HG02885 (cell line): ENCODE measurements around the gene RER1.

Experiments used
- ATAC-seq: cut with Tn5 transposase; IDR thresholded peaks from one replicate; pipeline ENCODE4 v1.9.1; 2021; ENCODE audit warnings: mild to moderate bottlenecking; ENCODE audit not compliant: unreplicated experiment, poor library complexity

The RER1 gene

GRCh38 chr1:2404890-2405511 lies 13.4 kb downstream of the RER1 start:
- no peak for ATAC-seq

GRCh38 chr1:2405588-2406295 lies 14.1 kb downstream of the RER1 start:
- no peak for ATAC-seq

- ATAC-seq = no peak
Measured at GRCh38 chr1:2406451-2407041, 14.9 kb downstream of the RER1 start.

GRCh38 chr1:2407166-2407990 lies 15.7 kb downstream of the RER1 start:
- ATAC-seq = no peak

GRCh38 chr1:2407991-2408275 lies 16.3 kb downstream of the RER1 start:
- ATAC-seq = no peak

GRCh38 chr1:2408456-2408855 lies 16.8 kb downstream of the RER1 start:
- ATAC-seq = no peak

- no peak for ATAC-seq
Measured at GRCh38 chr1:2408859-2409276, 17.2 kb downstream of the RER1 start.

GRCh38 chr1:2409745-2410144 lies 18.1 kb downstream of the RER1 start:
- no peak for ATAC-seq

GRCh38 chr1:2411801-2412394 lies 20.3 kb downstream of the RER1 start:
- peak; percentile 24 for ATAC-seq

GRCh38 chr1:2412395-2412772 lies 20.7 kb downstream of the RER1 start, which contains the start of gene PEX10:
TSS of gene PEX10 (minus strand) at chr1:2412564. CDS start at chr1:2412502, 62 bp downstream.
- ATAC-seq = peak; percentile 88

- peak; percentile 24 for ATAC-seq
Measured at GRCh38 chr1:2412773-2413494, 21.3 kb downstream of the RER1 start.

GRCh38 chr1:2413495-2414296 lies 22.1 kb downstream of the RER1 start:
- no peak for ATAC-seq

GRCh38 chr1:2414297-2414958 lies 22.8 kb downstream of the RER1 start:
- no peak for ATAC-seq

GRCh38 chr1:2415337-2415736 lies 23.7 kb downstream of the RER1 start:
- no peak for ATAC-seq

GRCh38 chr1:2415801-2416208 lies 24.2 kb downstream of the RER1 start:
- no peak for ATAC-seq

- no peak for ATAC-seq
Measured at GRCh38 chr1:2416403-2416802, 24.8 kb downstream of the RER1 start.

GRCh38 chr1:2417083-2417832 lies 25.6 kb downstream of the RER1 start:
- no peak for ATAC-seq

- ATAC-seq = no peak
Measured at GRCh38 chr1:2417833-2418225, 26.2 kb downstream of the RER1 start.
